GM10847 (cell line): Measurements from ENCODE around the gene SLC3A2.

Experiments used
- POLR2A ChIP-seq: IDR thresholded peaks from 2 replicates; pipeline ENCODE4 v1.6.1; 2011; ENCODE audit not compliant: insufficient read length; ENCODE audit errors: extremely low read depth

SLC3A2 gene

GRCh38 chr11:62926680-62927455 lies 46.2 kb downstream of the SLC3A2 start:
- TF ChIP-seq POLR2A, result no peak

GRCh38 chr11:62928011-62928410 lies 47.3 kb downstream of the SLC3A2 start:
- no peak for TF ChIP-seq POLR2A

GRCh38 chr11:62930157-62930556 lies 49.5 kb downstream of the SLC3A2 start:
- no peak for TF ChIP-seq POLR2A

DNA sequence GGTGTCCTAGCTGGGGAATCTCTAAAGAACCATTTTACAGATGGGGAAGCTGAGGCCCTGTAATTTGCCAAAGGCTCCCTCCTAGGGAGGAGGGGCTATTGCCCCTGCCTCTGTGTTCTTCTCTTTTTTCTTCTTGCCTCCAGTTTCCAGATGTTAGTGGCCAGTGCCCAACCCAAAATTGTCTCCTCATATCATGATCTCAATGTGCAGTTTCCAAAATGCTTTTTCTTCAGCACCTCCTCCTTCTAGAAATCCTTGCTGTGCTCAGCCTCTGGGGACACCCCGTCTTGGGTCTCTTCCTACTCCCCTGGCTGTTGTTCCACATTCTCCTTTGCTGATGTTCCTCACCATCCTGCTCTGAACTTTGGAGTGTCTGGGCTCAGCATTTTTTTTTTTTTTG lies 50.0 kb downstream of the SLC3A2 start:
- no peak for TF ChIP-seq POLR2A

GRCh38 chr11:62931499-62932278 lies 51.0 kb downstream of the SLC3A2 start:
- TF ChIP-seq POLR2A, result no peak

- TF ChIP-seq POLR2A, result no peak
These were observed 52.6 kb downstream of the SLC3A2 start for GRCh38 chr11:62933285-62933684.

GRCh38 chr11:62933750-62934495 lies 53.2 kb downstream of the SLC3A2 start:
- no peak for TF ChIP-seq POLR2A

DNA sequence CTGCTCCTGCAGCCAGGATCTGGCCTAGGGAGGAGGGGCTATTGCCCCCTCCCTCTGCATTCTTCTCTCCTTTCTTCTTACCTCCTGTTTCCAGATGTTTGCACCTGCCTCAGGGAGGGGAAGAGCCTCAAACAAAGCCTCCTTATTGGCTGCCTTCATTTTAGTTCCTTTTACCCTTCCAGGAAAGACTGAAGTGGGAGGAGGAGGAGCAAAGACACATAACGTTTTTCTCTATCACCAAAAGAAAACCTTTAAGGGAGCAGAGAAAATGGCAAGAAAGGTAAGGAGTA lies 53.7 kb downstream of the SLC3A2 start:
- no peak for TF ChIP-seq POLR2A
